T-helper 1 cell treated with Interleukin-12 subunit alpha and Interleukin-12 subunit beta and Interleukin-4 antibody, amounts not matched to agents 30 ng/mL and 1 ng/mL, for 36 hours (primary cell): ENCODE data around the gene GABARAPL2. TPM values are rescaled to one million over a fixed set of nuclear protein-coding genes. Genes with fewer than 3 reads are reported as not detected.

Experiments
- intact Hi-C: fragments of 100-400 bp; cut with micrococcal nuclease; formaldehyde crosslinking; loops from one replicate; pipeline ENCODE4 v1.15.1; 2024
- total RNA-seq: library from RNA; stranded (reverse); gene quantifications from 2 replicates; pipeline ENCODE4 v1.2.3, GENCODE V29; 2022

The GABARAPL2 gene
- total RNA-seq, 1 donor from 2014 or later = 76.6 TPM

DNA sequence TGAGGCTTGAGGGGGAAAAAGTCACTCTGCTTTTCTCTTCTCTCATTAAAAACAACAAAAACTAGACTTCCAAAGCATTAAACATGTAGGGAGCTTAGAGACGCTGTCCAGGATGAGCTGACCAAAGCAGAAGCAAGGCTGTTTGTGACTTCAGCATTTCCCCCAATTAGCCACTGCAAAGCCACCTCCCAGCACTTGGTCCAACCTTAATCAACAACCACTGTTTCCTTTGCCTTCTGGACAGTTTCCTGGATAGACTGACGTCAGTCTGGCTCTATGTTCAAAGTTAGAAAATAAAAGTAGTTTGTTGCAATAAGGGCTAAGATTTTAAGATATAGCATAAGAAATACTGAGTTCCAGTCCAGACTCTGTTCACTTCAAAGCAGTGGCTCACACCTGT lies 13.2 kb upstream of the GABARAPL2 start:
- intact Hi-C loops = no loop called here

DNA sequence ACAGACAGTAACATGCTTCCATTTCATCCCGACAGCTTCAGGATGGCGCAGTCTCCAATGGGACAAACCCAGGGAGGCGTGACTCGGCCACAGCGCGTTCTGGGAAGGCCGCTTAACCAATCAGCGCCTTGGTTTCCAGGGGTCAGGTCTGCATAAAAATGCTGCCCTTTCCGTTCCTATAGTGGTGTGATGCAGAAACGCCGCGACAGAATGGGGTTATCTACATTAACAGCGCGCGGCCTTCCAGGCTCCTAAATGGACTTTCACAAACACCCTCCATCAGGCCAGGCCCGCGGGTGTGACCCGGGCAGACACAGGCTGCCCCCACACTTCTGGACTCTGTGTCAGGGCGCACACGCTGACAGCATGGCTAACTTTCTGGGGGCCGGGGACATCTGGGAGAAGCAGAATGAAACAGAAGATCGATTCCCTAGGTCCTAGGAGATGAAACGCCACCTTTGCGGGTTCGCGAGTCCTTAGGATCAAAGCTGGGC lies 10.9 kb upstream of the GABARAPL2 start:
- intact Hi-C loops = no loop called here

DNA sequence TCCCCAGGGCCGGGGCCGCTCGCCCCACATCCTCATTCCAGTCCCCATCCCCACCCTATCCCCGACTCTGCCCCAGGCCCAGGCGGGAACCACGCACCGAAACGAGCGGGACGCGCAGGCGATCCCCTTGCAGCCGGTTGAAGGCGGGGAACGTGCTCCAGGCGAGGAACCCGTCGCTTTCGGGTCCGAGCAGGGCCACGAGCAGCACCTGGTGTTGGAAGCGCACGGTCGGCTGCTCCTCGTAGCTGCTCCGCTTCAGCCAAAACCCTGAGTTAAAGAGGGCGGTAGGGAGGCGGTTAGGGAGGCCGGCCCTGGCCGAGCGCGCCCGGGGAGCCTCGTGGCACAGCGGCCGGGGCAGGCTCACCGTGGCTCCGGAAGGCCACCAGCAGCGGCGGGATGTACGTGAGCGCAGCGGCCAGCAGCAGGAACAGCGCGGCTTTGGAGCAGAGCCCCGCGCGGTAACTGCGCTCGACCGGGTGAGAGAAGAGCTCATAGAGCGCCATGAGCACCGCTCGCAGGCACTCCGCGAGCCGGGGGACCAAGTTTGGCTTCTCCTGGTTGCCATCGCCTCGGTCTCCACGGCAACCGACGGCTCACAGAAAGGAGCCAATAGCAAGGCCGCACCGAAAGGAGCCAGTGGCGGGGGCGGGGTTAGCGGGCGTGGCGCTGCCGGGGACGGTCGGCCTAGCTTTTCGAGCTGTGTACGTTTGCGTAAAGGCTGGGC lies 10.3 kb upstream of the GABARAPL2 start, which contains the start of gene TMEM231:
Gene TMEM231 (minus strand): TSS at position 546 of the 724 bp plus-strand sequence. CDS start 43 bp downstream, at position 503.
- intact Hi-C loops = loop anchor here (1.0 to 2.0 kb wide), 10 partner anchors 10 to 1259 kb away; partner anchors contain the start of genes ADAT1, CFDP1, GABARAPL2 and KARS1

DNA sequence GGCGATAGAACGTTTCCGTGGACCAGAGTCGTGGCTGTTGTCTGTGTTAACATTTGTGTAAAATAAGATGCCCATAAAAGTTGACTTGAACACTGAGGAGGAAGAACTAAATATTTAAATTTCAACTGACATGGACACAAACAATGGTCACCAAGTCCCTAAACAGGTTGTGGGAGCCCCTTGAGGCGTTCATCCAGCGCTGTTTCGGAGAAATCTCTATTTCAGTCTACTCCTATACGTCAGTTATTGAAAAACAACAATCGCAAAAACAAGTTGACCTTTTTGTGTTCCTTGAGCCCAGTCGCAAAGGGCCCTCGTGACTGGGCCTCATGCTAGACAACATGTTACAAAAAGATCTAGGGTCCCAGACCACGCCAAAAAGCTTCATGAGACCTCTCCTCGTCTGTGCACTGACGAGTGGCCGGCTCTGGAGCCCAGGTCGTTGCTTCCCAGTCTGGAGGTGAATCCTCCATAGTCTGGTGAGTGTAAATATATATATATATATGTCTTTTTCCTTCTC lies 9.7 kb upstream of the GABARAPL2 start:
- intact Hi-C loops = loop anchor here (1.0 to 2.0 kb wide), 10 partner anchors 10 to 1260 kb away; partner anchors contain the start of genes ADAT1, CFDP1, GABARAPL2 and KARS1

DNA sequence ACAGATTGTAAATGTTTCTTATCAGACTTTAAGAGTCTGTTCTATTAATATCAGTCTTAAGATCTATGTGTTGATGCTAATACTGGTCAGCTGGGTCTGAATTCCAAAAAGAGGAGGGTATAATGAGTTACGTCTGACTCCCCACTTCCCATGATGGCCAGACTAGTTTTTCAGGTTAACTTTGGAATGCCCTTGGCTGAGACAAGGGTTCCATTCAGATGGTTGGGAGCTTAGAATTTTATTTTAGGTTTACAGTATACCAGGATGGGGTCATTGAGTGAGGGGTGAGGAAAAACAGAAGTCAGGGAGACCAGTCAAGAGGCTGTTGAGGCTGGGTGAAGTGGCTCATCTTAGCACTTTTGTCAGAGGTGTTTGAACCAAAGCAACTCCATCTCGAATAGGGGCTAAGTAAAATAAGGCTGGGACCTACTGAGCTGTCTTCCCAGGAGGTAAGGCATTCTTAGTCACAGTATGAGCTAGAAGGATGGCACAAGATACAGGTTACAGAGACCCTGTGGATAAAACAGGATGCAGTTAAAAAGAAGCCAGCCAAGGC lies 7.3 kb upstream of the GABARAPL2 start:
- intact Hi-C loops = no loop called here

DNA sequence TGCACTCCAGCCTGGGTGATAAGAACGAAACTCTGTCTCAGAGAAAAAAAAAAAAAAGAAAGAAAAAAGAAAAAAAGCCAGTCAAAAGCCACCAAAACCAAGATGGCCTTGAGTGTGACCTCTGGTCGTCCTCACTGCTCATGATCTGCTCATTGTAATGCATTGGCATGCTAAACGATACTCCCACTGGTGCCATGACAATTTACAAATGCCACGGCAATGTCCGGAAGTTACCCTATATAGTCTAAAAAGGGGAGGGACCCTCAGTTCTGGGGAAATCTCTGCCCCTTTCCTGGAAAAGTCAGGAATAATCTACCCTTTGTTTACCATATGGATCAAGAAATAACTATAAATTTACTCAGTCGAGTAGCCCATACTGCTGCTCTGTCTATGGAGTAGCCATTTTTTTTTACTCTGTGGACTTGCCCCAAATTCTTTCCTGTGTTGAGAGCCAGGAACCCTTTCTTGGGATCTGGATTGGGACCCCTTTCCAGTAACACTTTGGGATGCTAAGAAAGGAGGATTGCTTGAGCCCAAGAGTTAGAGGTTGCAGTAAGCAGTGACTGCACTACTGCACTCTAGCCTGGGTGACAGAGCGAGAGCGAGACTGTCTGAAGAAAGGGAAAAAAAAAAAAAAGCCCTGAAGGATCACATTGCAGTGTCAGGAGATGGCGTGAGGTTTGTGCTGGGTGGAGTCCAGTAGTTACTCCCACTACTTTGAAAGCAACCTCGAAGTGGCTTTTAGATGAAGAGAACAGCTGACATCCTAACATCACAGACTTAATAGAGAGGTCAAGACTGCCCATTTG lies 6.4 kb upstream of the GABARAPL2 start:
- intact Hi-C loops = no loop called here

DNA sequence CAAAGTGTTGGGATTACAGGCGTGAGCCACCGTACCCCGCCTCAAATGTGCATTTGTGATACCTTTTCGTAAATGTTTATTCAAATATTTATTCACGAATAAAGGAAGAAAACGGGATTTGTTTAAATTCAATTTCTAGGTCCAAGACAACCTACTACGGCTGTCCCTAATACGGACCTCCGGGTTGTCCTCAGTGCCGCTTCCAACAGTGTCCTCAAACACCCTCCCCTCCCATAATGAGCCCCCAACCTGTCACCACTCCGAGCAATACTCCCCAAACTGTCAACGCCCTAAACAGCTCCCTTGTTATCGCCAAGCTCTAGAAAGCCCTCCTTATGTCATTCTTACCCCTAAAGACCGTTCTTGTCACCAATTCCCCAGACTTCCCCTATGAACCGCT lies 539 bp upstream of the GABARAPL2 start:
- intact Hi-C loops = loop anchor here (1.0 to 5.0 kb wide), 14 partner anchors 9 to 1625 kb away; partner anchors contain the start of genes ADAT1, CFDP1, GLG1 and KARS1

DNA sequence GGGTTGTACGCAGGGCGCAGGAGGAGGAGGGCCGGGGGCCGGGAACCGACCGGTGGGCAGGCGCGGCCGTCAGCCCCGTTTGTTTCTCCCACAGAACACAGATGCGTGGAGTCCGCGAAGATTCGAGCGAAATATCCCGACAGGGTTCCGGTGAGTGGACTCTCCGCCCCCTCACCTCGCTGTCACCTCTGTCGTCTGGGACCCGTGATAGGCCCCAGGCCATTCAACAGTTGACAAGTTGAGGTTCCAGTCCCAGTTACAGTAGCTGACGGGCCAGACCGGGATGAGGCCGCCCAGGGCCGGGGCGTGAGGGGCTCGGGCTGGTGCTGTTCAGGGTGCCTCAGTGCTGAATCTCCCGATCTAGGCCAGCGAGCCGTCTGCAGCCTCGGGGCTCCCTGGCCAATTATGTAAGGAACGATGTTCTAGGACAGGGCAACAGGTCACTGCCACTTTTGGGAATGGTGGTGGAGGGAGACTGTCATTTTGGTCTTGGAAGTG lies 628 bp downstream of the GABARAPL2 start:
- intact Hi-C loops = loop anchor here (1.0 to 5.0 kb wide), 13 partner anchors 11 to 1623 kb away; partner anchors contain the start of genes ADAT1, CFDP1, GLG1 and KARS1

DNA sequence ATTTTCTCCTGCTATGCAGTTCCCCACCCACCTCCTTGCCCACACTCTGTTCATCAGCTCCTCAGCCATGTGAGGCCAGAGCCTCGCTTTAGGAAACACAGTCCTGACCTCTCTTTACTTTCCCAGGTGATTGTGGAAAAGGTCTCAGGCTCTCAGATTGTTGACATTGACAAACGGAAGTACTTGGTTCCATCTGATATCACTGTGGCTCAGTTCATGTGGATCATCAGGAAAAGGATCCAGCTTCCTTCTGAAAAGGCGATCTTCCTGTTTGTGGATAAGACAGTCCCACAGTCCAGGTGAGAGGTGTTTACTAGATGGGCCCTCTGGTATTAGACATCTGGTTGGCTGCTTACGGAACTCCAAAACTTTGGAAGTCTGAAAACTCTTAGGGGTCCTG lies 1.7 kb downstream of the GABARAPL2 start:
- intact Hi-C loops = loop anchor here (2.0 to 5.0 kb wide), 4 partner anchors 17 to 871 kb away; partner anchors contain the start of gene WDR59

DNA sequence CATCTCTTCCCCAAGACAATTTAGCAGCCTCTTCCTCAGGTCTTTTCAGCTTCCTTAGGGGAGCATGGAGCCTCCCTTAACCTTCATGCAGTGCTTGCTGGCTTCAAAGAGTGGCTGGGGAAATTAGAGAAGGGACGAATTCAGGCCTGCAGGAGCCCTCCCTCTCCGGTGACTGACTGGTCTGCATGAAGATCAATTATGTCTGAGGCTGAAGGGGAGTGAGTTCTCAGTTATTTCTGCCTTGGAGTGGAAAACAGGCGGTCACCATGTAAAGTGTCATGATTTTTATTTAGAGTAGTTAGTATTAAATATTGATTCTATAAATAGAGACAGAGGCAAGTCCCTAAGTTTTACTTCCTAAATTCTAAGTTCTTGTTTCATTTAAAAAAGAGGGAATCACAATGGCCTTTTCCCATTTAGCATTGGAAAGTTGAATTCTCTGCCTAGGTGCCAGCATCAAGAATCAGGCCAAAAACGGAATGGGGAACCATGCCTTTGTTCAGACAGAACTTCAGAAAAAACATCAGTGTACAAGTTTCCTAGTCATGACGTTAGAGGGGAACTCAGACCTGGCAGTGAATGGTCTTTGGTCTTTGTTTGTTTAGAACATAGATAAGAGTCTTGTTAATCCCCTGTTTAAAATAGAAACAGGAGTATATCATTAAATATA lies 4.4 kb downstream of the GABARAPL2 start:
- intact Hi-C loops = no loop called here

DNA sequence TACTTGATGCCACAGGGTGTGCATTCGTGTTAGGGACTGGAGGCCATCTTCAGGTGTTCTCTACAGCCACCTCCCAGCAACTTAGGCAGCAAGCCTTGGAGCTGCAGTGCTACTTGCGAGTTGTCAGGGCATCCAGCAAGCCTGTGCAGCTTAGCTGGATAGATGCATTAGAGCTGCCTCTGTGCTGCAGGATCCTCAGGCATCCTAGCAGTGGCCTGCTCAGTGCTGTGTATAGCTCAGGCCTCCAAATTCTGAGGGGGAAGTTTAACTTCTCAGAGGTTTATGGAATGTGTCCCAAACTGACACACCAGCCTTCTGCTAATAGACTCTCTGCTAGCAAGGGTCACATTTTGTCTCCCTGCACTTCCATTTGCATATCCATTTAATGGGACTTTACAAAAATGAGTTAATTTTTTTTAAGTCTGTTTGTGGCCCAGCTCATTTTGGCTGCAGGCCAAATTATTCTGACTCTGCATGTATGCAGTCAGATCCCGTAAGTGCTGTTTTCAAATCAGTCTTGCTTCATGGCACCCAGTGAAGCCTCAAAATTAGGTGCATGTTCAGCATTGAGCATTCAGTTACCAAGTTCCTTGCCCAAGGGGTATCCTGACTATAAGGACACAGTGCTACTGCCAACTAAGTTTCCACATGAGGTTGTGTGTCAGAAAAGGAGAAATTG lies 6.8 kb downstream of the GABARAPL2 start:
- intact Hi-C loops = no loop called here

DNA sequence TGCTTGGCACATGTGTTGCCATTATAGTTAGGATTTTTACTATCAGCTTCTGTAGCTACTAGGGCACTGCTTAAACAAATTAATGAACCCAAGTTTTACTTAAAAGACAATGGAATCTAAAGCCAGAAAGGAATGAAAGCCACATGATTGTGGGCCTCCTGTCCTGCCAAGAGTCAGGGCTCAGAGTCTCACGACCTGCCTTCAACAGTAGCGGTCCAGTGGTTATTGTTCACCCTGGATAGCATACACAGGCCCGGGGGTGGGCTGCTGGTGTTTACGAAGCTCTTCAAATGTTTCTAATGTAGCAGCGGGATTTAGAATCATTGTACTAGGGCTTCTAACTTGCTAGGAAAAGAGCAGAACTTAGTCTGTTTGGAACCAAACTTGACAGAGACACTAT lies 7.8 kb downstream of the GABARAPL2 start:
- intact Hi-C loops = no loop called here

DNA sequence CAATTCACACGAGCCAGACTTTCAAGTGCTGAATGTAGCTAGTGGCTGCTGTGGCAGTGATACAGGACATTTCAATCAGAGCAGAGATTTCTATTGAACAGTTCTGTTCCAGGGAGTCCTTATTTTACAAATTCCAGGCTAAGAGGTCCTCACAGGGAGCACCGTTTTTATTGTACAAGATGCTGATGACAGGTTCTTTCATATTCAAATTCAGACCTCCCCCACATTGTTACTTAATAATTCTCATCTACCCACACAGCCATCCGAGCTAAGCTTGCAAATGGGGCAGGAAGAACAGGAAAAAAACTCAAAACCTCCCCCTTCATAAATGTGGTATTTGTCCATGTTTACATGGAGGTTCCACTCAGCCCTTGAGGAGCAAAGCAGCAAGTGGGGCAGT lies 9.8 kb downstream of the GABARAPL2 start:
- intact Hi-C loops = no loop called here

DNA sequence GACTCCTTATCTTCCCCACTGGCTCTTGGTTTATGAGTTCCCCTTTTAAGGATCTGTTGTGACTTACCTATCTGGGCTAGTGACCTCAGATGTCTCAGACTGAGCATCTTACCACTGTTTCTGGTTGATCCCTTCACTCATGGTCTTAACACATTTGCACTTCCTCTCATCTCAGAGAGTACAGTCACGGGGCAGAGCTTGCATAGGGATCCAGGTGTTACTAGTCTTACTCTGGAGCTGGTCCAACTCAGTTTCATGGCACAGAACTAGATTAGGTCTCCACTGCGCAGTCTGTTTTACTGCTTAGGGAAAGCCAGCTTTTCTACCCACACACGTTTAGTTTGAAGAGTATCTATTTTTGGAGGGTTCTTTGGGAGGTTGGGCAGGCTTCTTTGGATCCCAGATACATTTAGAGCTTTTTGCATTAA lies 10.2 kb downstream of the GABARAPL2 start:
- intact Hi-C loops = no loop called here

DNA sequence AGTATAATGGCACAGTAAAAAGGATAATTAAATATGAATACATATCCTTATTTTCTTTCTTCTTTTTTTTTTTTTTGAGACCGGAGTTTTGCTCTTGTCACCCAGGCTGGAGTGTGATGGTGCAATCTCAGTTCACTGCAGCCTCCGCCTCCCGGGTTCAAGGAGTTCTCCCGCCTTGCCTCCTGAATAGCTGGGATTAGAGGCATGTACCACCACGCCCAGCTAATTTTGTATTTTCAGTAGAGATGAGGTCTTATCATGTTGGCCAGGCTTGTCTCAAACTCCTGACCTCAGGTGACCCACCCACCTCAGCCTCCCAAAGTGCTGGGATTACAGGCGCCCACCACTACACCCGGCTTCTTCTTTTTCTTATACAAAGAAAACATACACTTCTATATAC lies 12.0 kb downstream of the GABARAPL2 start:
- intact Hi-C loops = no loop called here

DNA sequence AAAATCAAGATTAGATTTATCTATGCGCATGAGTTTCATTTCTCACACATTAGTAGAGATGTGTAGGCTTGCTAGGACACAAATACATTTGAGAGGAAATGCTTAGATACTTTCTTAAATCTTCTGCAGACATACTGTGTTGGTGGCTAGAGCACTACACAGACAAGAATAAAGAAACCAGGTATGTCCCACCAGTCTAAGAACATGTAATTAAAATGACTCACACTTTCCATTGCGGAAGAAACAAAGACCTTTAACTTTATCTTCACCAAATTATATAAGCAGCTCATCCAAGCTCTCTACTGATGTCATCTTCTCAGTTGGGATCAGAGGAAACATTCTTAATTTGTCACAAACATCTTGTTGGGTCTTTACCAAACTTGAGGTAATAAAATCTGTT lies 12.5 kb downstream of the GABARAPL2 start:
- intact Hi-C loops = no loop called here

DNA sequence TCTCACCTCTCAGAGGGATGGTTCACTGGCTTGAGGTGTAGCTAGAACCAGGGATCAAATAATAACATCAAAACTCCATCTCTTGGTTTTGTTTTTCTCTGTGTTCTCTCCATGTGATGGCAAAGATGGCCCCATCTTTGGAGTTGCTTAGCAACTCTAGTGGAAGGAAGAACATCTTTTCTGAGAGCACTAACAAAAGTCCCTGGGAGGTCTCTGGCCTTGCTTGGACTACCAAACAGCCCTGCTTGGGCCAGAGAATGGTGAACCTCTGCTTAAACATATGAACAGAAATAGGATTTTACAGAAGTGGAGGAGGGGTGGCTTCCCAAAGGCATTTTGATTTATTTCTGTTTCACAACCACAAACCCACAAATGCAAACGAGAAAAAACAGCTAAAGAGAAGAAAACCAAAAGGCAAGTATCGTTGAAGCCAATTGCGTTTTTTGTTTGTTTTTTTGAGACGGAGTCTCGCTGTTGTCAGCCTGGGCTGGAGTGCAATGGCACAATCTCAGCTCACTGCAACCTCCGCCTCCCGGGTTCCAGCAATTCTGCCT lies 13.2 kb downstream of the GABARAPL2 start:
- intact Hi-C loops = no loop called here

DNA sequence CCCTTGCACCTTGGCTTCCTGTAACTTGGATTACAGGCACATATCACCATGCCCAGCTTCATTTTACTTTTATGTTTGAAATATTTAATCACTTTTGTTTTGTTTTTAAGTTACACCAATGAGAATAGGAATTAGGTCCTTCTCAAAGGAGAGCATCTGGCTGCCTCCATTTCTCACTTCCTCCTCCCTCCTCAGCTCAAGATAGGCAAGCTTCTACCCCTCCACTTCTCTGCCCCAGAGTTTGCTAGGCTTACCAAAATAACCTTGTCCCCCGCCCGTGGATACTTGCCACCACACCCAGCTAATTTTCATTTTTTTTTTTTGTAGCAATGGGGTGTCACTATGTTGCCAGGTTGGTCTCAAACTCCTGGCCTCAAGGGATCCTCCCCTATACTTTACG lies 17.9 kb downstream of the GABARAPL2 start:
- intact Hi-C loops = no loop called here

DNA sequence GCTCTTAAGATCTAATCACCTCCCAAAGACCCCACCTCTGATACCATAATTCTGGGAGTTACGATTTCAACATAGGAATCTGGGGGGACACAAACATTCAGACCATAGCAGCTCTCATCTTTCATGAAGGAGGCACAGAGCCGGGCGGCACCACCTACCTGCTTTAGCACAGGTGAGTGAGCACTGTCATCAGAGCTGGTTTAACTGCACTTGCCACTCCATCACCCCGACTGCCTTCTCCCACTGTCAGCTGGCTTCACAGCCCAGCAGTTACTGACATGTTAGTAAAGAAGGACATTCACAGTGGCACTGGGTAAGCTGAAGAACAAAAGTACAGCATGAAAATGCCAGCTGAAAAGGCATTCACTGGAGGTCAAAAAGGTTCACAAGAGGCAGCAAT lies 22.5 kb downstream of the GABARAPL2 start:
- intact Hi-C loops = no loop called here

DNA sequence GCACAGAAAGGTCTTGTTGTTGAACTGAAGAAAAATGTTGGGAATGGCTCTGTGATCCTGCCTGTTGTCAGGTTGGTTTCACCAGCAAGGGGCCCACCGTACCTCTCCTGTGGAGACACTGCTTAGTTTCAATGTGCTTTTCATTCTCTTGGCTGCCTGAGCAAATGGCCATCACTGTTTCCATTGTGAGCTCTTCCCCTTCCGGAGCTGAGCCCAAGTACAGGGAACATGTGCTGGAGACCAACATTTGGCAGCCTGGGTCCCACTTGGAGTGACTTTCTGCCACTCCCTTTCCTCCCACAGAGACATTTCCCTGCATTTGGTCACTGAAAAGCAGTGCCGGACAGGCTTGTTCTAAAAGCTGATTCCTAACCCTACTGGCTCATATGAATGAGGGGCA lies 23.1 kb downstream of the GABARAPL2 start:
- intact Hi-C loops = no loop called here
